Measurements from ENCODE around the gene PXT1. TPM values are rescaled to one million over a fixed set of nuclear protein-coding genes. Genes with fewer than 3 reads are reported as not detected.

The PXT1 gene
- polyA plus RNA-seq, 1 experiment: not detected

GRCh38 chr6:36373368-36374019 lies 69.2 kb downstream of the PXT1 start:
- POLR2A ChIA-PET: no interaction called here
- H3K4me3 ChIP-seq (ENCODE audit: low read depth, low read length): no peak overlapping the region
- CTCF ChIA-PET: interaction anchor here (1.0 to 1.5 kb wide), 2 partner anchors 11 to 13 kb away, joined by 3 to 4 read pairs; no protein-coding TSS in a partner anchor
- no peak for DNase-seq (ENCODE audit: low read depth, low spot score)
- H3K27me3 ChIP-seq (ENCODE audit: control insufficient read depth, insufficient read depth, low read length): peaks cover 38% of the 10 kb centered on the region
- H3K9me3 ChIP-seq (ENCODE audit: control insufficient read depth, insufficient read depth, low read length): no peaks in the 10 kb centered on the region; the same call in 1 of the 2 replicates
- H3K27ac ChIP-seq (ENCODE audit: low read depth, low read length): no peak overlapping the region
- TF ChIP-seq CTCF (IDR thresholded peaks at IDR 0.05; ENCODE audit: low read depth, low read length): no peak

- ChIA-PET POLR2A (no interaction called here), CTCF (no interaction called here)
These were observed 70.6 kb downstream of the PXT1 start for GRCh38 chr6:36372088-36372487.

GRCh38 chr6:36371211-36371610 lies 71.4 kb downstream of the PXT1 start:
- Histone ChIP-seq H3K9me3 (ENCODE audit: control insufficient read depth, insufficient read depth, low read length) (no peaks in the 10 kb centered on the region; the same call in 1 of the 2 replicates), H3K4me3 (ENCODE audit: low read depth, low read length) (no peak overlapping the region), H3K27me3 (ENCODE audit: control insufficient read depth, insufficient read depth, low read length) (peaks cover 33% of the 10 kb centered on the region), H3K27ac (ENCODE audit: low read depth, low read length) (no peak overlapping the region)
- TF ChIP-seq CTCF (IDR thresholded peaks at IDR 0.05; ENCODE audit: low read depth, low read length): no peak
- ChIA-PET POLR2A (no interaction called here), CTCF (no interaction called here)
- DNase-seq (ENCODE audit: low read depth, low spot score): no peak

More at GRCh38 chr6:36372088-36372487, 70.6 kb downstream of the PXT1 start:
- TF ChIP-seq CTCF (IDR thresholded peaks at IDR 0.05; ENCODE audit: low read depth, low read length): no peak
- Histone ChIP-seq H3K4me3 (ENCODE audit: low read depth, low read length) (no peak overlapping the region), H3K9me3 (ENCODE audit: control insufficient read depth, insufficient read depth, low read length) (no peaks in the 10 kb centered on the region; the same call in 1 of the 2 replicates), H3K27ac (ENCODE audit: low read depth, low read length) (no peak overlapping the region), H3K27me3 (ENCODE audit: control insufficient read depth, insufficient read depth, low read length) (peaks cover 36% of the 10 kb centered on the region)
- DNase-seq (ENCODE audit: low read depth, low spot score): no peak

GRCh38 chr6:36370638-36371037 lies 72.0 kb downstream of the PXT1 start:
- H3K9me3 ChIP-seq (ENCODE audit: control insufficient read depth, insufficient read depth, low read length): no peaks in the 10 kb centered on the region; the same call in 1 of the 2 replicates
- peaks cover 29% of the 10 kb centered on the region for H3K27me3 ChIP-seq (ENCODE audit: control insufficient read depth, insufficient read depth, low read length)
- ChIA-PET CTCF (no interaction called here), POLR2A (interaction anchor here (0.7 kb wide), 1 partner anchor 240 kb away, joined by 4 read pairs; no protein-coding TSS in a partner anchor)
- no peak overlapping the region for H3K27ac ChIP-seq (ENCODE audit: low read depth, low read length)
- TF ChIP-seq CTCF (IDR thresholded peaks at IDR 0.05; ENCODE audit: low read depth, low read length): no peak
- H3K4me3 ChIP-seq (ENCODE audit: low read depth, low read length): no peak overlapping the region
- DNase-seq (ENCODE audit: low read depth, low spot score): no peak

All from AG04450 (cell line).